M059J (cell line): ENCODE data around the gene ZNF37A. TPM values are rescaled to one million over a fixed set of nuclear protein-coding genes. Genes with fewer than 3 reads are reported as not detected.

Experiments used
- DNase-seq: peaks from one replicate; pipeline ENCODE4 v3.0.0-alpha.2; 2012; ENCODE audit warnings: low read depth
- total RNA-seq: library from RNA; depleted of rRNA; stranded (reverse); fragments of >200 nt; shearing (Covaris generic); gene quantifications from 2 replicates; pipeline ENCODE4 v1.2.3, GENCODE V29; 2014; rRNA removed

The ZNF37A gene
- total RNA-seq, 1 experiment from 2014 or later: 2.3 TPM

- no peak for DNase-seq
Observed at GRCh38 chr10:38147686-38148085, 53.5 kb downstream of the ZNF37A start.

- DNase-seq: peak; percentile 21
Observed at GRCh38 chr10:38150891-38151463, 56.8 kb downstream of the ZNF37A start.

GRCh38 chr10:38156416-38157269 lies 62.5 kb downstream of the ZNF37A start:
- DNase-seq: no peak

GRCh38 chr10:38157270-38157685 lies 63.1 kb downstream of the ZNF37A start:
- no peak for DNase-seq

GRCh38 chr10:38159004-38159403 lies 64.9 kb downstream of the ZNF37A start:
- peak; percentile 7 for DNase-seq

GRCh38 chr10:38163617-38164016 lies 69.5 kb downstream of the ZNF37A start:
- DNase-seq: no peak

GRCh38 chr10:38174336-38174735 lies 80.2 kb downstream of the ZNF37A start:
- DNase-seq: no peak

GRCh38 chr10:38184477-38184876 lies 90.3 kb downstream of the ZNF37A start:
- no peak for DNase-seq

Other genes with a start within 250 kb of the ZNF37A start
- 3.1 and 5.5 TPM in 2 replicates for gene ZNF248, start 236.7 kb upstream of the ZNF37A start, total RNA-seq
- 1.7 and 2.1 TPM in 2 replicates for gene ZNF25, start 117.7 kb upstream of the ZNF37A start, total RNA-seq
- 6.4 and 6.7 TPM in 2 replicates for gene ZNF33A, start 83.7 kb upstream of the ZNF37A start, total RNA-seq